H54 (cell line): ENCODE results near the gene CRACR2A.

Experiments used
- DNase-seq: peaks from one replicate; pipeline ENCODE4 v3.0.0; 2011; ENCODE audit warnings: low spot score, mixed read lengths; ENCODE audit not compliant: insufficient read length
- FAIRE-seq: peaks from 3 replicates; lab custom pipeline; 2011; peaks lifted over from hg19 to GRCh38; lab: Jason Lieb, UNC
- POLR2A ChIP-seq: IDR thresholded peaks from 2 replicates; pipeline ENCODE4 v1.6.1; 2011; ENCODE audit warnings: low read depth, mild to moderate bottlenecking, low read length

CRACR2A gene

DNA sequence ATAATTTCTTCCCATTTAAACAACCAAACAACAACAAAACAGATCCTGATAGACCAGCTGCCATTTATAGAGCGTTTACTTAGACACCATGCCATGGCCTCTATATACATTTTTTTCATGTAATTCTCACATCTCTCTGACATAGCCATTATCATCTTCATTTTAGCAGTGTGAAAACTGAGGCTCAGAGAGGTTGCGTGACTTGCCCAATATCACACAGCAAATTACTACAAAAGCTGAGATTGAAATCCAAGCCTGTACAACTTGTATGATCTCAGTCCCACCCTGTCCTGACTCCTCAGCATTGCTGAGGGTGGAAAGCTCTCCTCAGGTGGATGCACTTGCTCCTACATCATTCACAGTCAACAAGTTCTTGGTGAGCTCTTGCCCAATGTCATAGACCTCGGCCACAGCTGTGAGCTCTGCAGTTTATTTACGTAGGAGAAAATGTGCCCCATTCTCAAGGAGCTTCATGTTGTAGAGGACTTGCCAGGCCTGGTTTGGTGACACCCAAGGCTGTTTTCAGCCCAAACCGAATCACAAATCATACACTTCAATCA lies 55.5 kb downstream of the CRACR2A start:
- TF ChIP-seq POLR2A = no peak
- DNase-seq = no peak
- no peak for FAIRE-seq

DNA sequence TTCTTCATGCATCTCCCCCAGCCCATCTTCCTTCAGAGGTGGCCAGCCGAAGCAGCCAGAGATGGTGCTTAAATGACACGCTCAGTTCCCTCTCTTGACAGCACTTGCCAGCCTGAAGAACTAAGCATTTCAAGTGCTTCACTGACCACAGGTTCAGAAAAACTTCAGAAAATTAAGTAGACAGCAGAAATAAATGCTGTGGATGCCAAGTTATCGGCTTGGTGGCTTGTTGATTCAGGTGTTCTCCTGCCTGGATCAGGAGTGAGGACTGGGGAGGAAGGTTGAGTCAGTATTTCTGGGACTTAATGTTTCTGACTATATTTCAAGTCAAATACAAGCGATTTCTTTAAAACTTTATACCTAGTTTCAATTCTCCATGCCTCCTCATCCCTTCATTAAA lies 58.2 kb downstream of the CRACR2A start:
- FAIRE-seq (no peak), DNase-seq (no peak)
- no peak for TF ChIP-seq POLR2A

DNA sequence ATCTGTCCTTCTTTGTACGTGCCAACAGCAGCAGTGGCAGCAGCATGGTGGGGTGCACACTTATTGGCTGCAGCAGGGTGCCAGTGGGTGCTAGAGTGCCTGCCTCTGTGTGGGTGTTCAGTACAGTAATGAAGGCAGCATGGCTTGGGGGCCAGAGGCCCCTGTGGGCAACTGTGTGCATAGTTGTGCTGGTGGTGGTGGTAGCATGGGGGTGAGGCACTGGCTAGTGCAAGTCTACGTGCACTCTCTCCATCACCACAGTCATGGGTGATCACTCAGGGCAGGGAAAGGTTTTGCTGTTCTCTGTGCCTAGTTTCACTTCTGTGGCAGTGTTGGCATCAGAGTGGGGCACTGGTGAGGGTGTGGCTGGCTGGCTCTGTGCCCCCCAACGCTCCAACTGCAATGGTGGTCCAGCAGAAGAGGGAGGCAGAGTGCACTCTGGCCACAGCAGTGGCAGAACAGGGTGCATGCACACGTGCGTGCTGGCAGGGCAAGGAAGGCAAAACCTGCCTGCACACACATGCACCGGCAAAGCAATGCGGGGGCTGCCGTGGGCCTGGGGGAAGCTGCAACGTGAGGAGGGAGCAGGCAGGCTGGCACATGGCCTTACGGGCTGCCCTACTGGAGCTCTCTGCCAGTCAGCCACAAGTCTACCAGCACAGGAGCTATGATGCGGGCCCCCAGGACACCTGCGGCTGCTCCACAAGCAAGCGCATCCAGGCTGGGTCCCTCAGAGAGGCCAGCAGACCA lies 60.1 kb downstream of the CRACR2A start:
- FAIRE-seq (no peak), DNase-seq (no peak)
- no peak for TF ChIP-seq POLR2A

DNA sequence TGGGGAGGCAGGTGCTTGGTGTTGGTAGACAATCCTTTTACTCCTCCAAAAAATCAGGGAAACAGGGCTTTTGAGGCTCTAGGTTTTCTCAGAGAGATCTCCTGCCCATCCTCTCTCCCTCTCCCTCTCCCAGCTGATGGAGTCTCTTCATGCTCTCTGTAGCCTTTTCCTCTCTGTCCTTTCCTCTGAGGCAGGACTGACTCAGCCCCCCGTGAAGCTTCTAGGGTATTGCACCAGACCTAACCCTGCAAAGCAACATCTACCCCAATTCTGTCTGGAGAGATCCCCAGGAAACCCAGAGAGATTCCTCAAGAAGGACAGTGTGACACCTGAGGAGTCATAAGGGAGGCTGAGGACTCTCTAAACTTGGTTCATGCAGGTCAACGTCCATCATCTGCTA lies 66.4 kb downstream of the CRACR2A start:
- TF ChIP-seq POLR2A = no peak
- no peak for FAIRE-seq
- DNase-seq = no peak

DNA sequence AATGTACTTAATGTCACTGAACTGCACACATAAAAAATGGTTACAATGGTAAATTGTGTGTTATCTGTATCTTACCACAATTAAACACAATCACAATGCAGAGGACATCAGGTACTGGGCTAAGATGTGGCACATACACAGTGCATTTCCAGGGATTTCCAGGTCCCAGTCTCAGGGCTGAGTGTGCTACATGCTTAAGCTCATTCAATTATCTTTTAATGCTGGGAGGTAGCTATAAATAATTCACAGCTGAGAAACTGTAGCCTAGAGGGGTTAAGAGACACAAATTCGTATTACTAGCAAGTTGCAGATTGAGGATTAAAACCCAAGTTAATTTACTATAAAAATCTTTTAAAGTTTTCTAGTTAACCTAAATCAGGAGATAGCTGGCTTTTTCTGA lies 67.1 kb downstream of the CRACR2A start:
- TF ChIP-seq POLR2A = no peak
- FAIRE-seq (no peak), DNase-seq (no peak)

DNA sequence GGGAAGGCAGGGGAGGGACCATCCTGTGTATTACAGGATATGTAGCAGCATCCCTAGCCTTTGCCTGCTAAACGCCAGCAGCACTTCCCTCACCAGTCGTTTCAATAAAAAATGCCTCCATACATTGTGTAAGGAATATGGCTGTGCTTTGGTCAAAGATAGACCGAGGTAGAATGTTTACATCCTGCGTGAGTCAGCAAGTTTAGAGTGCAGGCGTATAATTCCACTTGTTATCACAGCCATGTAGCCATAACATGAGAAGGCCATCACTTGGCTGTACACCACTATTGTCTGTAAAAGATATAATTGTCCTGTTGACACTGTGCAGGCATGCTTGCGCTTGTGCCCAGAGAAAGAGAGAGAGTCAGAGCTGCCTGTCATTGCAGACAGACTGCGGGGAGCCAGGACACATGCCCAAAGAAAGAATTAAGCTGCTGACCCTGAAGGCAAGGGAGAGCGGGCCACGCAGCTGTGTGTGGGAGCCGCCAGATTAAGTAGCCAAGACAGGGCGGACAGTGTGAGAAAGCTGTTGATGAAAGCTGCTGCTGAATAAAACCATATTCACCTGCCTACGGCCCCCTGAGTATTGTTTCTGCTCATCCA lies 68.4 kb downstream of the CRACR2A start:
- TF ChIP-seq POLR2A = no peak
- DNase-seq (no peak), FAIRE-seq (no peak)

DNA sequence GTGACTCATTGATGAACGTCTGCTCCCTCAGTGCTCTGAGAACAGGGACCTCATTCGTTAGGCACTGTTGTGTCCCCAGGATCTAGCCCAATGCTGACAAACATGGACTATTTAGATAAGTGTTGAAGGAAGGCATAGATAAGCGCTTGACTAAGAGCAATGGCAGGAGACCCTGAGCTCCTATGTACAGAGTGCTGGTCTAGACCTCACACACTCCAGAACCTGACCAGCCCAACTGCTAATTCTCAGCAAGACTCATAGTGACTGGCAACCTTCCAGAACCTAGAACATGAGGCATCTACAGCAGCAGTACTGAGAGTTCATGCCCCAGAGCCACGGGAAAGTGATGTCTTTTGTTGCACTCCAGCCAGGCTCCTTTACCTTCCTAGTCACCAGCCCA lies 69.2 kb downstream of the CRACR2A start:
- FAIRE-seq (no peak), DNase-seq (no peak)
- TF ChIP-seq POLR2A = no peak

DNA sequence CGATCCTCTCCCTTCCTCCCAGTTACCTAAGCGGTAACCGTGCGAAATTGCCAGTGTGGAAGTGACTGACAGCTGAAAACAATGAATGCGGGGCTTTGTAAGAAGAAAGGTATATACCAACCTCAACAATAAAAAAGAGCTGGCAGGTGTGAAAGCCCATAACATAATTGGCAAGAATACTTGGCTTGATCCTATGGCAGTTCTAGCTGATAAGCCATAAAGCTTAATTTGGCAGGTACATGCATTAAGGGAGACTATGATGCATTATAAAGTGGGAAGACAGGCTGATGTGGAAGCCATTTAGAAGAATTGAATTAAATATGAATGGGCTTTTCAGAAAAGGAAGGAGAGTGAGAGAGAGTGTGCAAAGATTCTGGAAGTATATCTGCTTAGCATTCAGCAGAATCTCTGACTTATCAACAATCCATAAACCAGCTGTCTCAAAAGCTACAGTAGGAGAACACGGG lies 71.3 kb downstream of the CRACR2A start:
- no peak for FAIRE-seq
- no peak for DNase-seq
- no peak for TF ChIP-seq POLR2A

DNA sequence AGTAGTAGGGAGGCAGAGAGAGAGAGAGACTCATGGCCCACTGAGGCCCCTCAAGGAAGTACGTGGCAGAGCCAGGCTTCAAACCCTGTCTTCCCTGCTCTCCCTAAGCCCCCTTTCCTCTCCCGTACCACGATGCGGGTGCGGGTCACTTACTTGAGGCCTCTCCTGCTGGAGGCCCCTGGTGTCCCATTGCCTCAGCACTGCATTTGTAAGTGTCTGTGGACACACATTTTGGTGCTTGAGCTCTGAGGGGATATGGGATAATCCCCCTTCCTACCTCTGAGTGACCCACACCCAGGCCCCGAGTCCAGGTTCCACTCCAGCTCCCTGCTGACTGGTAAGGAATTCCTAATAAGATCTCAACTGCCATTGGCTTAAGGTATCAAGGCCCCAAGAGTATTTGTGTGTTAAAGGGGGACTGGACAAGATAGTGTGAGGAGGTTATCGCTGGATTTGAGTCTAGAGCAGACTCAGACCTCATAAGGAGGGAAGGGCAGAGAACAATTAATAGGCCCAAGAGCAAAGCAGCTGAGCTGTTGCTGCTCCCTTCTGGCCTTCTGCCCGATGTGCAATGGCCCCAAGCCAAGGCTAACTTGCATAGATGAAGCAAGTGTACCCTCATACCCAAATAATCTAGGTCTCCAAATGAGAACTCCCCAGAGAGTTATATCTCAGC lies 71.9 kb downstream of the CRACR2A start:
- TF ChIP-seq POLR2A = no peak
- DNase-seq = no peak
- no peak for FAIRE-seq

DNA sequence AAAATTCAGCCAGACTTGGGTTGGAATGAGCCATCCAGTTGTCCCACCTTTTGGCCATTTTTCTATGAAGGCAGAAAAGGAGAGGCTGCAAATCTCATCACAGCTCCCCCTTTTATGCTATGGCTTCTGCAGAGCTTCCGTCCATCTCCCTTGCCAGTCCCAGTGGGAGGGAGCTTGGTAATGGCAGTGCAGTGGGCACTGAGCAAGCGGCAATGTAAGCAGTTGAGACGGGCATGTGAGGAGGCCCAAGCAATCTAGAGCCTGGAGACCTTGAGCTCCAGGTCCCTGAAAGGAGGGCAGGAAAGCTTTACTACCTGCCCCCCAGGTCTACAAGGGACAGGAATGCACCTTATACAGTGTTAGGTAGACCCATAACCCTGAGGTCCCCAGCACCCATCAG lies 73.1 kb downstream of the CRACR2A start:
- DNase-seq (no peak), FAIRE-seq (no peak)
- TF ChIP-seq POLR2A = no peak

DNA sequence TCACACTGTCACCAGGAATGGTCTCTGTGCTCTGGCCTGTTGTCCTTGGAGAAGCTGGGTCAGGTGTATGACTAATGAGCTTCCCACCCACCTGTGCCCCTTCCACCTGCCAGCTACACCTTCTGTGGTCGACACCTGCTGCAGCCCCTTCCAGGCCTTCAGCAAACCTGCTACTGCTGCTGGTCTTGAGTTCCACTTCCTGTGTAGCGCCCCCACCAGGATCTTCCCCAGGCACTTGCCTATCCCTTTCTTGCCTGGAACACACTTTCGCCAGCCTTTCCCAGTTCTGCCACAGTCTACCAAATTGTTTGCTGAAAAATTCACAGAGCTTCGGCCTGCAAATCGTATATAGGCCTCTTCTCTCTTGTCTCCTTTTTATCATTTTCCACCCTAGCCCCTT lies 75.3 kb downstream of the CRACR2A start:
- no peak for TF ChIP-seq POLR2A
- DNase-seq = no peak
- FAIRE-seq = no peak

DNA sequence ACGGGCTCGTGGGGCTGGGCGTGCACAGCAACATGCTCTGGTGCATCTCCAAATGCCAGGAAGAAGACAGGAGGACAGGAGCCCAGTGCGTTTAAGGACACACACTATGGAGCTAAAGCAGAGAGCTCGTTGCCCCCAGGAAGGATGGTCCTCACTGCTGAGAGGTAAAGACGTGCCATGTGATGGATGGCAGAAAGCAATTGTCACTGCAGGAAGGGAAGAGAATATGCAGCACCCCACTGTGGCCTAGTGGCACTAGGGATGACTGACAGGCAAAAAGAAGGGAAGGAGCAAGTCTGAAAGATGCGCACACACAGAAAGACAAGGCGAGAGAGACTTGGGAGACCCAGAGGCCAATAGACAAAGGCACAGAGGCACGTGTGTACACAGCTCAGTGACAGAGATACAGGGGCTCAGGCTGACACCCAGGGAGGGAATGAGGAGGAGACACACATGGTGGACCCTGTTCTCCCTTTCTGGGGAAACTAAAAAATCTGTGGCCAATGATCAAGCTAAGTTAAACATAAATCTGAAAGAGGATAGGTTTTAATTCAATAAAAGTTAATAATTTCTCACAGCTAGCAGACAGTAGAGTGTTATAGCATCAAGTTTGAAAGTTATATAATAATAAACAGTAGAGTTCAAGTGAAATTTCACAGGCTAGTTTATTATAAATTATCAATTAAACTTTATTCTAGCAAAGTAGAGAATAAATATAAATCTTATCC lies 78.8 kb downstream of the CRACR2A start:
- FAIRE-seq (no peak), DNase-seq (no peak)
- no peak for TF ChIP-seq POLR2A

DNA sequence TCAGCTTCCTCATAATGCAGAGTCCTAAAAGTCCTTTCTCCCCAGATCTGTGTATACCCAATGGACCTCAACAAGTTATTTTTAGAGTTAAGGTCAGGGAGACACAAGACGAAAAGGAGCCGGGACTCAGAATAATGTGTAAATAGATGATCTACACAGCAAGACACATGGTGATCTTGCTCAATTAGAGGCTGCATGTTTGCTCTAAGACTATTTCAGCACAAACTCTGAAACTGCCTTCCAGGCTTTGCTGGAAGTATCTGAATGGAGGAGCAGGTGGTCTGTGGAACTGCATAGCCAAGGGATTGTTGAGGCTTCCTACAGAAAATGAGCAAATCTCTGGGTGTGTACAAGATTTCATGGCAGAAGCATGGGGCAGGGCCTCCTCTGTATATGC lies 80.8 kb downstream of the CRACR2A start:
- FAIRE-seq (no peak), DNase-seq (no peak)
- no peak for TF ChIP-seq POLR2A

DNA sequence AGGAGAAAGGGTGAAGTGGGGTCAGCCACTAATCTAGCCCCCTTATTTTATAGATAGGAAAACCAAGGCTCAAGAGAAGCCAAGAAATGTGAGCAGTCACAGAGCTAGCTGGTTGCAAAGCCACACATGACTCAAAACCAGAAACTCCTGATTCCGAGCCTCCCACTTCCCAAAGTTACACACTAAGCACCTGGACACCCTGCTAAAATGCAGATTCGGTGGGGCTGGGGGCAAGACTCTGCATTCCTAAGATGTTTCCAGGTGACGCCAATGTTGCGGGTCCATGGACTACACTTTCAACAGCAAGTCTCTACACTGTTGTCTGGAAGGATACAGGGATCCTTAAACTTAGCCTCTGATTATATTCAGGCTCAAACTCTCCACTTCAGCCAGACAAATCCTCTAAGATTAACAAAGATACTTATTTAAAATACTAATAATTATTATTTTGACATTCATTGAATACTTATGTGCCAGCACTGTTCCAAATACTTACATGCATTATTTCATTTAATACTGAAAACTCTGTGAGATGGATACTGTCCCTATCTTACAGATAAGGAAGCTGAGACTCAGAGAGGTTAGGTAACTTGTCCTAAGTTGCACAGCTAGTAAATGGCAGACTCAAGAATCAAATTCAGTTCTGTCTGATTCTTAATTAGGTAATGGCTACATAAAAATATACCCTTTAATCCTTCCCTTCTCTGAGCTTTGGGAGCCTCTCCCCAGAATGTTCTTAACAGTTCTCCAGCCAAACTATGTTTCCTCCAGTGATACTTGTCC lies 81.4 kb downstream of the CRACR2A start:
- TF ChIP-seq POLR2A = no peak

More for the DNA sequence above, 81.4 kb downstream of the CRACR2A start:
- no peak for FAIRE-seq
- DNase-seq = no peak
